Upper lobe of right lung (tissue), 1 donor: ENCODE results near the gene RAD51B. TPM values are rescaled to one million over a fixed set of nuclear protein-coding genes. Genes with fewer than 3 reads are reported as not detected.

Source experiments
- ATAC-seq: fragments of 200-7000 bp; cut with Tn5 transposase; one replicate; pipeline ENCODE4 v1.9.1; 2020; ENCODE audit warnings: mild to moderate bottlenecking, moderate library complexity
- DNase-seq: peaks from one replicate; pipeline ENCODE4 v3.0.0-alpha.2; 2020
- H3K27ac ChIP-seq: fragments of 200-600 bp; one replicate; pipeline ENCODE4 v1.8.0; 2022
- H3K27me3 ChIP-seq: fragments of 200-600 bp; one replicate; pipeline ENCODE4 v1.8.0; 2022; ENCODE audit warnings: mild to moderate bottlenecking
- H3K36me3 ChIP-seq: fragments of 200-600 bp; one replicate; pipeline ENCODE4 v1.8.0; 2022
- H3K4me1 ChIP-seq: fragments of 200-600 bp; one replicate; pipeline ENCODE4 v1.8.0; 2022
- H3K4me3 ChIP-seq: fragments of 200-600 bp; one replicate; pipeline ENCODE4 v1.8.0; 2022; ENCODE audit warnings: mild to moderate bottlenecking
- H3K9me3 ChIP-seq: fragments of 200-600 bp; one replicate; pipeline ENCODE4 v1.8.0; 2022
- CTCF ChIP-seq: fragments of 200-600 bp; IDR thresholded peaks from one replicate; pipeline ENCODE4 v1.8.0; 2022; ENCODE audit warnings: antibody characterized with exemption
- intact Hi-C: fragments of 100-400 bp; cut with DNase I; formaldehyde crosslinking; loops from one replicate; pipeline ENCODE4 v1.11.0; 2022
- total RNA-seq: library from RNA; stranded (reverse); fragmentation: NEBNext Ultra II Directional; extraction: Animal tissue kit (Norgen Biotek cat#: 25700); gene quantifications from one replicate; pipeline ENCODE4 v1.2.1, GENCODE V29; 2021
- donor health status: DM: no; HTN: yes; CAD: no; lungs with severe emphysema.

Gene RAD51B
- total RNA-seq, 1 donor from 2014 or later = 11.5 TPM

GRCh38 chr14:68638141-68638999 is 818.8 kb downstream of the RAD51B start:
- no peak for TF ChIP-seq CTCF
- Histone ChIP-seq H3K4me3 (no peak overlapping the region), H3K27ac (peak overlapping the region; percentile 76), H3K4me1 (peaks cover 23% of the 10 kb centered on the region), H3K36me3 (no peaks in the 10 kb centered on the region), H3K27me3 (no peaks in the 10 kb centered on the region), H3K9me3 (peaks cover 12% of the 10 kb centered on the region)
- intact Hi-C loops = no loop called here
- DNase-seq (peak; percentile 45), ATAC-seq (peak; percentile 35)

- TF ChIP-seq CTCF = no peak
- intact Hi-C loops = no loop called here
- Histone ChIP-seq H3K27ac (peak overlapping the region; percentile 76), H3K27me3 (no peaks in the 10 kb centered on the region), H3K36me3 (no peaks in the 10 kb centered on the region), H3K9me3 (peaks cover 12% of the 10 kb centered on the region), H3K4me3 (no peak overlapping the region), H3K4me1 (peaks cover 16% of the 10 kb centered on the region)
- DNase-seq (peak; percentile 29), ATAC-seq (peak; percentile 20)
These were observed 819.6 kb downstream of the RAD51B start for GRCh38 chr14:68639000-68639757.

- Histone ChIP-seq H3K4me1 (peaks cover 16% of the 10 kb centered on the region), H3K27ac (peak overlapping the region; percentile 76), H3K4me3 (no peak overlapping the region), H3K9me3 (peaks cover 12% of the 10 kb centered on the region), H3K27me3 (no peaks in the 10 kb centered on the region), H3K36me3 (no peaks in the 10 kb centered on the region)
- ATAC-seq (no peak), DNase-seq (peak; percentile 25)
- intact Hi-C loops = no loop called here
- no peak for TF ChIP-seq CTCF
These were observed 820.4 kb downstream of the RAD51B start for GRCh38 chr14:68639758-68640574.

GRCh38 chr14:68643673-68644072 is 824.1 kb downstream of the RAD51B start:
- ATAC-seq = no peak
- DNase-seq = peak; percentile 7

More at GRCh38 chr14:68643673-68644072, 824.1 kb downstream of the RAD51B start:
- H3K4me3 ChIP-seq = no peak overlapping the region
- intact Hi-C loops = no loop called here
- no peaks in the 10 kb centered on the region for H3K27me3 ChIP-seq
- H3K9me3 ChIP-seq = peaks cover 12% of the 10 kb centered on the region
- no peak overlapping the region for H3K27ac ChIP-seq
- peaks cover 9% of the 10 kb centered on the region for H3K4me1 ChIP-seq
- no peak for TF ChIP-seq CTCF
- no peaks in the 10 kb centered on the region for H3K36me3 ChIP-seq
